Fibroblast of the aortic adventitia (primary cell): ENCODE data around the gene EFEMP2. TPM values are rescaled to one million over a fixed set of nuclear protein-coding genes. Genes with fewer than 3 reads are reported as not detected.

ENCODE experiments used
- DNase-seq: peaks from one replicate; pipeline ENCODE4 v3.0.0-alpha.2; 2010; ENCODE audit warnings: low read depth
- H3K4me3 ChIP-seq: 2 replicates; pipeline ENCODE4 v1.5.1; 2011; ENCODE audit warnings: low read depth, mild to moderate bottlenecking, control low read depth, low read length, moderate library complexity
- total RNA-seq: library from RNA; depleted of rRNA; stranded (reverse); fragments of >200 nt; gene quantifications from 2 replicates; pipeline ENCODE4 v1.2.3, GENCODE V29; 2012; ENCODE audit warnings: low replicate concordance
- TF ChIP-seq, protein P1 (sequence below): IDR thresholded peaks from 2 replicates; pipeline ENCODE4 v1.5.1; 2011; ENCODE audit warnings: mild to moderate bottlenecking, low read length, control low read depth, inconsistent platforms; ENCODE audit not compliant: insufficient read depth

The EFEMP2 gene
- total RNA-seq, 1 donor = 105 TPM

DNA sequence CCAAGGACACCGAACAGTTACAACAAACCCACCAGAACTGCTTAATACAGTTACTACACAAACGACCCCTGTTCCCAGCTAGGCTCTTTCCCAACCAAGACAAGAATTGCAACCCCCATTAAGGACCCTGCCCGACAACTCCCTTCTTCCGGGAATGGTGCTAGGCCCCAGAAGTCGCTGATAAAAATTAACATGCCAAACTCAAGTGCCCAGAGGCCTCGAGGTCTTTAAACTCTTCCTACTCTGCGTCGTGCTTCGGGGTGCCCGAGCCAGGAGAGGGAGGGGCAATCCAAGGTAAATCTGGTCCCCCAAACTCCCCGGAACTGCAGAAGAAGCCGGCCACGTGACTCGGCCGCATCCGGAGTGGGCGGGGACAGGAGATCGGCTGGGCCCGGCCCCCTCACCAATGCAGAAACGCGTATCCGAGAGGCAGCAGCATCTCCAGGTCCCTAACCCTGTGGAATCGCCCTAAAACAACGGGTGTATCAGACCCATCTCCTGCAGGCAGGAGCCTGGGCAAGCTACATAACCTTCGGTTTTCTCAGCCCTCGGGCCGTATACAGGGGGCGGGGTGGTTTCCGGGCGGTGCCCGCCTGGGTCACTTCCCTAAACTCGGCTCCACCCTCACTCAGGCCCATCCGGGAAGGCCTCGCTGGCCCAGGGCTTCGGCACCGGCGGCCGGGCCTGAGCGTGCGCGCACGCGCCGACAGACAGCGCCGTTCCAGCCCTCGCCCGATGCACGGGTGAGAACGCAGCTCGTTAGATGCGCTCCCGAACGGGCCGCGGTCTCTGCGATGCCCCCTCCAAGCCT, 15.7 kb downstream of the EFEMP2 start:
- H3K4me3 ChIP-seq = peak overlapping the region; percentile 95
- TF ChIP-seq, protein P1, sequence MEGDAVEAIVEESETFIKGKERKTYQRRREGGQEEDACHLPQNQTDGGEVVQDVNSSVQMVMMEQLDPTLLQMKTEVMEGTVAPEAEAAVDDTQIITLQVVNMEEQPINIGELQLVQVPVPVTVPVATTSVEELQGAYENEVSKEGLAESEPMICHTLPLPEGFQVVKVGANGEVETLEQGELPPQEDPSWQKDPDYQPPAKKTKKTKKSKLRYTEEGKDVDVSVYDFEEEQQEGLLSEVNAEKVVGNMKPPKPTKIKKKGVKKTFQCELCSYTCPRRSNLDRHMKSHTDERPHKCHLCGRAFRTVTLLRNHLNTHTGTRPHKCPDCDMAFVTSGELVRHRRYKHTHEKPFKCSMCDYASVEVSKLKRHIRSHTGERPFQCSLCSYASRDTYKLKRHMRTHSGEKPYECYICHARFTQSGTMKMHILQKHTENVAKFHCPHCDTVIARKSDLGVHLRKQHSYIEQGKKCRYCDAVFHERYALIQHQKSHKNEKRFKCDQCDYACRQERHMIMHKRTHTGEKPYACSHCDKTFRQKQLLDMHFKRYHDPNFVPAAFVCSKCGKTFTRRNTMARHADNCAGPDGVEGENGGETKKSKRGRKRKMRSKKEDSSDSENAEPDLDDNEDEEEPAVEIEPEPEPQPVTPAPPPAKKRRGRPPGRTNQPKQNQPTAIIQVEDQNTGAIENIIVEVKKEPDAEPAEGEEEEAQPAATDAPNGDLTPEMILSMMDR = no peak
- DNase-seq = peak; percentile 65

DNA sequence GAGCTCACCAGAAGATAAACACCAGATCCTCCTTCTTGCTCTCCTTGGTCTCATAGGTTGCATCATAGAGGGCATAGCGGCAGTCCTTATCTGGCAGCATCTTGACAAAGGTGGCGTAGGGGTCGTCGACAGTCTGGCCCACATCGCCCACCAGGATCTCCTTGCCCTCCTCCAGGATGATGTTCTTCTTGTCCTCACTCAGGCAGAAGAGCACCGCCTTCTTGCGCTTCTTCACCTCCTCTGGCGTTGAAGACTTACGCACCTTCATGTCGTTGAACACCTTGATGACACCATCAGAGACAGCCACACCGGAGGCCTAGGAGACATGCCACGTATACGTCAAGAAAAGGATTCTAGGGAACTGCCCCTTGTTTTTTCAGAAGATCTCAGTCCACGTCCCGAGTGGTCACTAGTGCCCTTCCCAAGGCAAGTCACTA, 16.7 kb downstream of the EFEMP2 start:
- H3K4me3 ChIP-seq = peak overlapping the region; percentile 95
- DNase-seq = no peak
- TF ChIP-seq, protein P1 = no peak

DNA sequence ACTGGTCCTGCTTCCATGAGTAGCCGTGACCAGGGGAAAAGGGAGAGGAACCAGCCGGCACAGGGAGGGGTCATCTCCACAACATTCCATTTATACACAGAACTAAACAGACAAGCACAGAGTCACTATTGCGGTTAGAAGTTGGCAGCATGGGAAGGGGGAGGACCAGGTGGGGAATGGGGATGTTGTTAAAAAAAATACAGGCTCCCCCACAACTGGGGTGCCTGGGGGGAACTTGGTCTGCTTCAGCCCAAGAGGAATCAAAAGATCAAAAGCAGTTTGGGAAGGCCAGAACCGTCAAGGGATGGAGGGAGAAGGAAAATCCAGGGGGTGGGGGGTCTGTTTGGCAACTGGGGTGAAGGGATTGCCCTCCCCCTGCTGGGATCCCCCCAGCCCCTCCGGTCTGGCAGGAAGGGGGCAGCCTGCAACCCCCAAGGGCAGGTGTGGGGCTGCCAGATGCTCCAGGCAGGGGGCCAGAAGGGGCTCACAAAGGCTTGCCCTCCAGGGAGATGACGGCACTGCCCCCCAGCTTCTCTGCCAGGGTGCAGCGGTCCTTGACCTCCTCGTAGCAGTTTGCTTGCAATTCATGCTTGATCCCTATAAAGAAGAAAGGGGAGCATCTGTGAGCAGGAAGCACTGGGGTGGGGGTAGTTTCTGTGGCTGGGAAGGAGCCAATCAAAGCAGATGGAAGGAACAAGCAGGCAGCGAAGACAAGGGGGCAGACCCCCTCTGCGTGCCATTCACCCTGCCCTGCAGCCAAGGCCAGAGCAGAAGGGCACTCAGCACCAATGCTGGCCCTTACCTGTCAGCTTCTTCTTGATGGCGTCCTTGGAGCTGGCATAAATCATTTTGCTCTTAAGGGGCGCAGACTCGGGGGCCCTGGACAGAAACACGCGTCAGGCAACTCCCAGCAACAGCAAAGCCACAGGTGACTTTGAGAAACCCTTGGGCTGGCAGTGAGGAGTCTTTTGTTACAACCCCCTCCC, 17.5 kb downstream of the EFEMP2 start:
- H3K4me3 ChIP-seq = peak overlapping the region; percentile 95
- TF ChIP-seq, protein P1 = no peak
- DNase-seq = no peak

DNA sequence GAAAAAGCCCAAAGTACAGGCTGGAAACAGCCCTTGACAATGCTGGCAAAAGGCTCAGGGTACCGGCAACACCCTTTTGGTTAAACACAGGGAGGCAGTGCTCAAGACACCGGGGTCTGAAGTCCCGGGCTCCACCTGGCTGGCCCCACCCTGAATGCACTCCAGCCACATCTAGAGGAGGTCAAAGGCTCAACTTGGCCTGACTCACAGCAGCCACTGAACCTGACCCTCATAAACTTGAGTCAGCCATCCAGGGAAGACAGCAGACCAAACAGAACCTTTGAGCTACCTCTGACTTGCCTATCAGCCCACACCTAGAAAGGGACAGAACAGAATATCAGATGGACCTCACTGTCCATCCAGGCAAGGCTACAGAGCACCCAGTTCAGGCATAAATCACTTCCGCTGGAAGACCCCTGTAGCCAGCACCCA, 18.4 kb downstream of the EFEMP2 start:
- no peak for DNase-seq
- TF ChIP-seq, protein P1 = no peak
- no peak overlapping the region for H3K4me3 ChIP-seq

DNA sequence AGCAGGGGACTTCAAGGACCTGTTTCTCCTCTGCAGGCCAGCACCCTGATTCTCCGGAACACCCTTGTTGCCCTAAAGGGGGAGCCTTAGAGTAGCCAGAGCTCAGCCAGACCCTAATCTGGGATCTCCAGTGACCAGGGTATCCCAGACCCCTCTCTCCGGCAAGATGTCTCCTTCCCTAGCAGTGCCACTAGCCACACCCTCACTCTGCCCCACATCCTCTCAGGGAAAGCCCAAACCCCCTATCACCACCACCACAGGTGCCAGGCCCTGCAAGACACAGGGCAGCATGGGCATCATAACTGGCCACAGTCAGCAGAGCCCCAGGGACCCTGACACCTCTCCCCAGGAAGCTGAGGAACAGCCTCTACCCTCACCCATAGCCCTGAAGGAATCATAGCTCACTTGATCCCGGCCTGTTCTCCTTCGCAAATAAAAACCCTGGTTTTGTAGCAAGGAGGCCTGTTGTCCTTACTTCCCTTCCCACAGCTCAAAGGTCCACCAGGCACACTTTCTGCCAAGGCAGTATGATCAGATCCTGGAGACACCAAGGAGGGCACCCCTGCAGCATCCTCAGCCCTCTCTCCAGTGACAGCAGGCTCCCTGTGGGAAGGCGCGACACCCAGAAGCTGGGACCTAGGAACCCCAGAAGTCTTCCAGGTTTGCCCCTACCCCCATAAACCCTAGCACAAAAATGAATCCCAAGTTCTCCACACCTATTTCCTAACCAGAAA, 19.2 kb downstream of the EFEMP2 start:
- TF ChIP-seq, protein P1 = no peak
- no peak overlapping the region for H3K4me3 ChIP-seq
- no peak for DNase-seq

DNA sequence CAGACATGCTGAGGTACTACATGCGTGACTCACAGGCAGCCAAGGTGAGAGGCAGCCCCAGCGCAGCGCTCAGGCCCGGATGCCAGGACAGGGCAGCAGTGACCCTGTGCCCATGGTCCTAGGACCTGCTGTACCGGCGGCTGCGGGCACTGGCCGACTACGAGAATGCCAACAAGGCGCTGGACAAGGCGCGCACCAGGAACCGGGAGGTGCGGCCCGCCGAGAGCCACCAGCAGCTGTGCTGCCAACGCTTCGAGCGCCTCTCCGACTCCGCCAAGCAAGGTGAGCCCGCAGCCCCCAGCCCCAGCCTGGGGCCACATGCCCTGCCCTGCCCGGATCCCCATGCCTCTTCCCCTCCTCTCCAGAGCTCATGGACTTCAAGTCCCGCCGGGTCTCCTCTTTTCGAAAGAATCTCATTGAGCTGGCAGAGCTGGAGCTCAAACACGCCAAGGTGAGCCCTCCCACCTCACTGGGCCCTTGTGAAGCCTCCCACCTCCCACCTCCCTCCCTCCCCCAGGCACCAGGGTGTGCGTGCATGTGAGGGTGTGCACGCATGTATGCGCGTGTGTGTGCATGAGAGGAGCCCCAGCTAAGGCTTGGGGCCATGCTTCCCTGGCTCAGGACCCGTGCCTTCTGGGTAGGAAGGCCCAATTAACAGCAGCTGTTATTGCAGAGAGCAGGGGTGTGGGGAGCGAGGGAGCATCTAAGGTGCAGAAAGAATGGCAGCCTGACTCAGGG, 19.9 kb downstream of the EFEMP2 start:
- H3K4me3 ChIP-seq = no peak overlapping the region
- DNase-seq = no peak
- TF ChIP-seq, protein P1 = no peak
